Suprapubic skin (tissue), 4 donors: Measurements from ENCODE around the gene CELF5. TPM values are rescaled to one million over a fixed set of nuclear protein-coding genes. Genes with fewer than 3 reads are reported as not detected.
"Not testable (repeated sequence)": the region's sequence is repeated elsewhere in the genome, so short reads cannot be mapped to it uniquely, and the experiment has no call there.

Source experiments
- DNase-seq, 2 donors: peaks; one replicate each; pipeline ENCODE4 v3.0.0-alpha.2; 2019; ENCODE audit warnings: low spot score in 2 of 2
- H3K27ac ChIP-seq: fragments of 200-600 bp; sonication (generic); one replicate; pipeline ENCODE4 v1.5.1; 2019
- H3K27me3 ChIP-seq: fragments of 200-600 bp; sonication (generic); one replicate; pipeline ENCODE4 v1.5.1; 2019
- H3K36me3 ChIP-seq: fragments of 200-600 bp; sonication (generic); one replicate; pipeline ENCODE4 v1.5.1; 2019
- H3K4me1 ChIP-seq: fragments of 200-600 bp; sonication (generic); one replicate; pipeline ENCODE4 v1.5.1; 2019
- H3K4me3 ChIP-seq: fragments of 200-600 bp; sonication (generic); one replicate; pipeline ENCODE4 v1.5.1; 2019; ENCODE audit warnings: mild to moderate bottlenecking
- H3K9me3 ChIP-seq: fragments of 200-600 bp; sonication (generic); one replicate; pipeline ENCODE4 v1.5.1; 2019
- CTCF ChIP-seq, 2 donors: fragments of 200-600 bp in 1 of 2; fragments of 450-650 bp in 1 of 2; sonication (generic) in 1 of 2; IDR thresholded peaks; one replicate each; pipeline ENCODE4 v1.5.1; 2016 to 2019; ENCODE audit warnings: antibody characterized with exemption in 2 of 2, mild to moderate bottlenecking in 1 of 2, moderate library complexity in 1 of 2
- EP300 ChIP-seq: sonication (generic); formaldehyde crosslinking; IDR thresholded peaks from one replicate; pipeline ENCODE4 v1.6.1; 2017; ENCODE audit warnings: antibody characterized with exemption
- POLR2A ChIP-seq, 2 donors: fragments of 450-650 bp; IDR thresholded peaks; one replicate each; pipeline ENCODE4 v1.6.1; 2017; ENCODE audit warnings: antibody characterized with exemption in 2 of 2, mild to moderate bottlenecking in 2 of 2, moderate library complexity in 2 of 2
- POLR2AphosphoS5 ChIP-seq, 3 donors: sonication (generic); formaldehyde crosslinking; IDR thresholded peaks; one replicate each; pipeline ENCODE4 v1.6.1; 2017; ENCODE audit warnings: antibody characterized with exemption in 3 of 3
- WGBS: methylation state at CpG from one replicate; pipeline ENCODE4 v1.1.5; 2018; 5-methylcytosine and 5-hydroxymethylcytosine counted together
- total RNA-seq, 4 donors: library from RNA; depleted of rRNA; stranded (reverse); fragments of >200 nt; gene quantifications; one replicate each; pipeline ENCODE4 v1.1.0, GENCODE V29; 2016

The CELF5 gene
- total RNA-seq, 4 donors from 2014 or later, result 0.17 to 0.87 (median 0.64) TPM; not detected in 1

DNA sequence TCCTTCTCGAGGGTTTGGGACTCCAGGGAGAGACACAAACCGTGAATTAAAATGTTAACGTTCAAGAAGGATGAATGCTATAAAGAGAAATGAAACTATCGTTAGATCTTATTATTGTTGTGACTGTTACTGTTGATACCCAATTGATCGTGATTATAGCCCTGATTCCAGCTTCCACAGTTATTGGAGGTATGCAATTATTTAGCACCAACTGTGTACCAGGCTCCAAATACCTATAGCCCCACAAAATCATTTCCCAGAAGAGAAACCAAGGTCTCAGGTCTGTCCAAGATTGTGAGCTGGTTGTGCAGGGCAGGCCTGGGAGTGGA is 111.9 kb downstream of the CELF5 start:
- Histone ChIP-seq H3K4me3 (no peak overlapping the region), H3K27ac (peak overlapping the region; percentile 90), H3K27me3 (no peaks in the 10 kb centered on the region), H3K4me1 (peaks cover 57% of the 10 kb centered on the region), H3K9me3 (no peaks in the 10 kb centered on the region), H3K36me3 (no peaks in the 10 kb centered on the region)
- WGBS, result 29% methylated on average over 5 of the region's 5 CpGs
- no peak for DNase-seq
- TF ChIP-seq POLR2AphosphoS5 (IDR thresholded peaks at IDR 0.05) (no peak), EP300 (no peak), POLR2A (IDR thresholded peaks at IDR 0.05) (no peak), CTCF (IDR thresholded peaks at IDR 0.05) (no peak)

DNA sequence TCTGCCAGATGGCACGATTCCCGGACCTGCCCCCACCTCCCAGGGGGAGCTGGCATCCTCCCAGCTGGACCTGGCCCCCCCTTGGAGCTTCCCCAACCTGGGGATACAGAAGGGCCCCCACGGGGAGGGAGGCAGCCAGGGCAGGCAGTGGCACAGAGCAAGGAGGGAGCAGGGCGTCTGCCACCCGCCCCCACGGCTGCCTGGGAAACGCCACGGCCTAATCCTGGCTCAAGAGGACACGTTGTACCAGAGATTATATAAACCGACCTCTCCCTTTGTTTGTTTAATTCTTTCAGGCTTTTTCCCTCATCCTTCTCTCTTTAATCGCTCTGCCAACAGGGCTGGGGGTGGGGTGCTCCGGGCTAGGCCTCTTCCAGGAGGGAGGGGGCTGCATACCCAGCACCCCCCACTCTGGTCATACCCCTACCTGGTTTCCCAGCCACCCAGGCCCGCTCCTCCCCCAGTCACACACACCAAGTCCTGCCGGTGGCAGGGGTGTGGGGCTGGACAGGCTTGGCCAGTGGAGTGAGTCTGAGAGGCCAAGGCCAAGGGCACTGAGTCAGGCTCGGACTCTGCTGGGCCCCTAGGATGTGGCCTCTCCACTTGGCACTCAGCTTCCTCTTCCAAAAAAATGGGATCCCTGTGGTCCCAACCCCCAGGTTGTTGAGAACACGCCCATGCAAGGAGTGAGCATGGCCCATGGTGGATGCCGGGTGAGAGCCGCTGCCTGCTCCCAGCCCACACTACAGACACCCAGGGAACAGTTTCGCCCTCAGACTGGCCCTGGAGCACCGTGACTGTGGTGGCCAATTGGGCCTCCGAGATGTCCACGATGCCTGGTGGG is 112.4 kb downstream of the CELF5 start:
- peak; percentile 92 for DNase-seq
- H3K4me1 ChIP-seq, result peaks cover 57% of the 10 kb centered on the region
- H3K9me3 ChIP-seq, result no peaks in the 10 kb centered on the region
- H3K27me3 ChIP-seq, result no peaks in the 10 kb centered on the region
- H3K4me3 ChIP-seq, result peak overlapping the region; percentile 10
- TF ChIP-seq CTCF (IDR thresholded peaks at IDR 0.05) (no peak), POLR2AphosphoS5 (IDR thresholded peaks at IDR 0.05) (peak in 2 of 3 donors; percentile 73 to 77), EP300 (peak; percentile 94), POLR2A (IDR thresholded peaks at IDR 0.05) (no peak)
- no peaks in the 10 kb centered on the region for H3K36me3 ChIP-seq
- H3K27ac ChIP-seq, result peak overlapping the region; percentile 90
- WGBS, result 19% methylated on average over 16 of the region's 22 CpGs

GRCh38 chr19:3338541-3339181 is 114.2 kb downstream of the CELF5 start:
- DNase-seq, result no peak
- TF ChIP-seq POLR2A (IDR thresholded peaks at IDR 0.05) (no peak), EP300 (no peak), CTCF (IDR thresholded peaks at IDR 0.05) (no peak), POLR2AphosphoS5 (IDR thresholded peaks at IDR 0.05) (no peak)

GRCh38 chr19:3340340-3340739 is 115.9 kb downstream of the CELF5 start:
- Histone ChIP-seq H3K4me1 (peaks cover 69% of the 10 kb centered on the region), H3K27ac (no peak overlapping the region), H3K27me3 (no peaks in the 10 kb centered on the region), H3K4me3 (no peak overlapping the region), H3K36me3 (no peaks in the 10 kb centered on the region), H3K9me3 (no peaks in the 10 kb centered on the region)
- no peak for TF ChIP-seq POLR2AphosphoS5 (IDR thresholded peaks at IDR 0.05)
- TF ChIP-seq EP300, result no peak
- no peak for TF ChIP-seq CTCF (IDR thresholded peaks at IDR 0.05)
- no peak for TF ChIP-seq POLR2A (IDR thresholded peaks at IDR 0.05)
- 83% methylated on average over 2 of the region's 11 CpGs for WGBS
- no peak for DNase-seq

More at GRCh38 chr19:3338541-3339181, 114.2 kb downstream of the CELF5 start:
- 23% methylated on average over 12 of the region's 12 CpGs for WGBS
- Histone ChIP-seq H3K4me3 (no peak overlapping the region), H3K4me1 (peaks cover 61% of the 10 kb centered on the region), H3K9me3 (no peaks in the 10 kb centered on the region), H3K27me3 (no peaks in the 10 kb centered on the region), H3K27ac (peak overlapping the region; percentile 90), H3K36me3 (no peaks in the 10 kb centered on the region)

DNA sequence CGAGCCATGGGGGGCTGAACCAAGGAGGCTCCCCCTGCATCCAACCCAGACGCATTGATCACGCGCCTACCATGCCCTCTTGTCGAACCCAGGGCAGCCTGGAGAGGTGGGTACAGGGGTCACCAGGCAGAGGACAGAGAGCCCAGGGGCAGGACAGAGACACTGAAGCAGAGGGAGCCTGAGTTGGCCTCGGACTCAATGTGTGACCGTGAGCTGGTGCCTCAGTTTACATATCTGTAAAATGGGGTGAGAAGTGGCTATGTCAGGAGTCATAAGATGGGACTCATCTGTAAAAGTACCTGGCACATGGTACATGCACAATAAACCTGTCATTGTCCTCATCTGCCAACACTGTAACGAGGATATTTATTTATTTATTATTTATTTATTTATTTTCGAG is 117.8 kb downstream of the CELF5 start:
- no peaks in the 10 kb centered on the region for H3K36me3 ChIP-seq
- TF ChIP-seq POLR2AphosphoS5 (IDR thresholded peaks at IDR 0.05) (no peak), EP300 (no peak), CTCF (IDR thresholded peaks at IDR 0.05) (no peak), POLR2A (IDR thresholded peaks at IDR 0.05) (no peak)
- peaks cover 68% of the 10 kb centered on the region for H3K4me1 ChIP-seq
- 78% methylated on average over 9 of the region's 9 CpGs for WGBS
- no peak overlapping the region for H3K4me3 ChIP-seq
- no peaks in the 10 kb centered on the region for H3K9me3 ChIP-seq
- no peak overlapping the region for H3K27ac ChIP-seq
- no peaks in the 10 kb centered on the region for H3K27me3 ChIP-seq
- DNase-seq, result no peak

DNA sequence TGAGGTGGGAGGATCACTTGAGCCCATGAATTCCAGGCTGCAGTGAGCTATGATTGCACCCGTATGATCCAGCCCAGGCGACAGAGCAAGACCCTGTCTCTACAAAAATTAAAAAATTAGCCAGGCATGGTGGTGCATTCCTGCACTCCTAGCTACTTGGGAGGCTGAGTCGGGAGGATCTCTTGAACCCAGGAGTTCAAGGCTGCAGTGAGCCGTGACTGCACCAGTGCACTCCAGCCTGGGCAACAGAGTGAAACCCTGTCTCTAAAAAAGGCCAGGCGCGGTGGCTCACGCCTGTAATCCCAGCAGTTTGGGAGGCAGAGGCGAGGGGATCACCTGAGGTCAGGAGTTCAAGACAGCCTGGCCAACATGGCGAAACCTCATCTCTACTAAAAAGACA is 118.5 kb downstream of the CELF5 start:
- 84% methylated on average over 9 of the region's 9 CpGs for WGBS
- peak overlapping the region; percentile 34 for H3K4me3 ChIP-seq
- H3K4me1 ChIP-seq, result peaks cover 61% of the 10 kb centered on the region
- not testable (repeated sequence) for H3K36me3 ChIP-seq, DNase-seq, H3K9me3 ChIP-seq, H3K27me3 ChIP-seq
- peak overlapping the region; percentile 88 for H3K27ac ChIP-seq
